Measurements from ENCODE around the gene AFAP1.

The AFAP1 gene

GRCh38 chr4:7850489-7850888 is 89.2 kb downstream of the AFAP1 start:
- H3K27me3 ChIP-seq (ENCODE audit: control insufficient read depth, insufficient read depth, low read length) = no peaks in the 10 kb centered on the region
- no peak overlapping the region for H3K9ac ChIP-seq
- no peak for TF ChIP-seq CTCF (IDR thresholded peaks at IDR 0.05)
- no peak overlapping the region for H3K4me2 ChIP-seq (ENCODE audit: low read length)
- peaks cover 25% of the 10 kb centered on the region for H3K79me2 ChIP-seq
- no peak overlapping the region for H3K4me3 ChIP-seq (ENCODE audit: low read depth, low read length)
- H3K9me3 ChIP-seq (ENCODE audit: control insufficient read depth, low read length) = no peaks in the 10 kb centered on the region
- no peaks in the 10 kb centered on the region for H3K36me3 ChIP-seq (ENCODE audit: control insufficient read depth, insufficient read depth, low read length)
- peaks cover 5% of the 10 kb centered on the region for H3K4me1 ChIP-seq
- no peak overlapping the region for H2AFZ ChIP-seq
- H3K27ac ChIP-seq = no peak overlapping the region

- no peaks in the 10 kb centered on the region for H3K27me3 ChIP-seq (ENCODE audit: control insufficient read depth, insufficient read depth, low read length)
- H2AFZ ChIP-seq = no peak overlapping the region
- H3K9me3 ChIP-seq (ENCODE audit: control insufficient read depth, low read length) = no peaks in the 10 kb centered on the region
- no peak overlapping the region for H3K4me3 ChIP-seq (ENCODE audit: low read depth, low read length)
- peaks cover 5% of the 10 kb centered on the region for H3K4me1 ChIP-seq
- peaks cover 22% of the 10 kb centered on the region for H3K79me2 ChIP-seq
- no peak overlapping the region for H3K27ac ChIP-seq
- H3K36me3 ChIP-seq (ENCODE audit: control insufficient read depth, insufficient read depth, low read length) = no peaks in the 10 kb centered on the region
- TF ChIP-seq CTCF (IDR thresholded peaks at IDR 0.05) = no peak
- no peak overlapping the region for H3K4me2 ChIP-seq (ENCODE audit: low read length)
- H3K9ac ChIP-seq = no peak overlapping the region
Observed at GRCh38 chr4:7847206-7847605, 92.5 kb downstream of the AFAP1 start.

DNA sequence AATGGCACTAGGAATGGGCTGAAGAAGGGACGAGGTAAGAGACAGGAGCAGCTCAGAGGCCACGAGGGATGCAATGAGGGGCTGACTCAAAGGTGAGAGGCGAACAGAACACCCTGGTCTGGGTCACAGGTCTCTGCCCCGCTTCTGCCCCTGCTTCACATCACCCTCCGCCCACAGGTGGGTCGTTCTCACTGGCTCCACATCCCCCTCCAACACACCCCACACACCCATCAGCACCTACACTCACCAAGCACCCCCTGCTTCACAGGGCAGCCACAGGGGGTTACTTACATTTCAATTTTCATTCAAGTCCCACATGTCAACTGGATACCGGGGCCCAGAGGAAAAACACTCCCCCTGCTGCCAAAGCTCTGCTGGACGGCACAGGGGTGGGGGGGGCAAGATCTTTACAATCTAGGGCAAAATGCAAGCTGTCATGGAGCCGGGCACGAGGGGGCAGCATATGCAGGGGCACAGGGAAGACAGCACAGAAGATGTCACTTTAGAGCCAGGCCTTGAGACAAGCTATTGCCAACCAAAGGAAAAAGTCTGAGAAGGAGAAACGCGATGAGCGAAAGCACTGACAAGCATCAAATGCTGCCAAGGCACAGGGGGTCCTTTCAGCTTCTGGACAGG is 94.0 kb downstream of the AFAP1 start:
- Histone ChIP-seq H3K9ac (no peak overlapping the region), H3K4me1 (peaks cover 1% of the 10 kb centered on the region), H3K9me3 (ENCODE audit: control insufficient read depth, low read length) (no peaks in the 10 kb centered on the region), H3K79me2 (peaks cover 10% of the 10 kb centered on the region), H2AFZ (no peak overlapping the region), H3K36me3 (ENCODE audit: control insufficient read depth, insufficient read depth, low read length) (no peaks in the 10 kb centered on the region), H3K4me2 (ENCODE audit: low read length) (no peak overlapping the region), H3K27ac (no peak overlapping the region), H3K4me3 (ENCODE audit: low read depth, low read length) (no peak overlapping the region), H3K27me3 (ENCODE audit: control insufficient read depth, insufficient read depth, low read length) (no peaks in the 10 kb centered on the region)
- no peak for TF ChIP-seq CTCF (IDR thresholded peaks at IDR 0.05)

DNA sequence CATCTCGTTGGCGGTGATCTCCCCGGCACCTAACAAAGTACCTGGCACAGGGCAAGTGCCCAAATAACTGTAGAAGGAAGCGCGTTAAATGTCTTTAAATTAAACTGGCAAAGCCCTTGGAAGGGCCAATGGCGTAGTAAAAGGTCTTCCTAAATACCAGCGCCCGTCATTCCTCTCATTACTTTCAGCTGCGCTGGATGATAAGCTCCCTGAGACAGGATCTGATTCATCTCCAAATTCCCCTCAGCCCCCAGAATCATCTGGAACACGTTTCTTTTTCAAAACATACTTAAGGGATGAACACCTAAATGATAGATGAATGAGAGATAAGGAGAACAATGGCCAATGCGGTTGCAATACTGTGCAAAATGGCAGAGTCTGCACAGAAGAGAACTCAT is 95.1 kb downstream of the AFAP1 start:
- Histone ChIP-seq H3K36me3 (ENCODE audit: control insufficient read depth, insufficient read depth, low read length) (no peaks in the 10 kb centered on the region), H3K27ac (no peak overlapping the region), H2AFZ (no peak overlapping the region), H3K4me1 (no peaks in the 10 kb centered on the region), H3K4me2 (ENCODE audit: low read length) (no peak overlapping the region), H3K9ac (no peak overlapping the region), H3K9me3 (ENCODE audit: control insufficient read depth, low read length) (no peaks in the 10 kb centered on the region), H3K4me3 (ENCODE audit: low read depth, low read length) (no peak overlapping the region), H3K79me2 (peaks cover 5% of the 10 kb centered on the region), H3K27me3 (ENCODE audit: control insufficient read depth, insufficient read depth, low read length) (no peaks in the 10 kb centered on the region)
- no peak for TF ChIP-seq CTCF (IDR thresholded peaks at IDR 0.05)
